ENCODE data around the gene GPATCH8.

GPATCH8 gene

GRCh38 chr17:44451016-44451627 is 52.1 kb downstream of the GPATCH8 start:
- no peak for DNase-seq (ENCODE audit: low spot score)

GRCh38 chr17:44448412-44448811 is 54.8 kb downstream of the GPATCH8 start:
- DNase-seq (ENCODE audit: low spot score), result no peak

GRCh38 chr17:44444735-44445105 is 58.5 kb downstream of the GPATCH8 start:
- DNase-seq (ENCODE audit: low spot score), result no peak

GRCh38 chr17:44442806-44443205 is 60.4 kb downstream of the GPATCH8 start:
- no peak for DNase-seq (ENCODE audit: low spot score)

GRCh38 chr17:44439168-44439567 is 64.0 kb downstream of the GPATCH8 start:
- no peak for DNase-seq (ENCODE audit: low spot score)

GRCh38 chr17:44438636-44439035 is 64.6 kb downstream of the GPATCH8 start:
- DNase-seq (ENCODE audit: low spot score), result peak; percentile 15

GRCh38 chr17:44436336-44436735 is 66.9 kb downstream of the GPATCH8 start:
- DNase-seq (ENCODE audit: low spot score), result no peak

GRCh38 chr17:44432254-44433157 is 70.7 kb downstream of the GPATCH8 start:
- no peak for DNase-seq (ENCODE audit: low spot score)

- no peak for DNase-seq (ENCODE audit: low spot score)
These were observed 78.3 kb downstream of the GPATCH8 start for GRCh38 chr17:44424828-44425461.

GRCh38 chr17:44417553-44417952 is 85.7 kb downstream of the GPATCH8 start:
- no peak for DNase-seq (ENCODE audit: low spot score)

GRCh38 chr17:44416558-44417289 is 86.5 kb downstream of the GPATCH8 start:
- no peak for DNase-seq (ENCODE audit: low spot score)

GRCh38 chr17:44414394-44415155 is 88.6 kb downstream of the GPATCH8 start:
- no peak for DNase-seq (ENCODE audit: low spot score)

GRCh38 chr17:44409309-44410028 is 93.7 kb downstream of the GPATCH8 start:
- DNase-seq (ENCODE audit: low spot score), result no peak

GRCh38 chr17:44408786-44409185 is 94.4 kb downstream of the GPATCH8 start:
- no peak for DNase-seq (ENCODE audit: low spot score)

- no peak for DNase-seq (ENCODE audit: low spot score)
These were observed 100.5 kb downstream of the GPATCH8 start for GRCh38 chr17:44402564-44403172.

GRCh38 chr17:44400226-44400847 is 102.9 kb downstream of the GPATCH8 start:
- no peak for DNase-seq (ENCODE audit: low spot score)

GRCh38 chr17:44398692-44399691 is 104.2 kb downstream of the GPATCH8 start:
- DNase-seq (ENCODE audit: low spot score), result no peak
